HG03565 (cell line): Measurements from ENCODE around the gene OS9.
"Not testable (repeated sequence)": the region's sequence is repeated elsewhere in the genome, so short reads cannot be mapped to it uniquely, and the experiment has no call there.

Experiments used
- ATAC-seq: cut with Tn5 transposase; IDR thresholded peaks from one replicate; pipeline ENCODE4 v1.9.1; 2021; ENCODE audit warnings: mild to moderate bottlenecking, moderate library complexity; ENCODE audit not compliant: unreplicated experiment

Gene OS9

GRCh38 chr12:57721846-57722608 is 28.1 kb downstream of the OS9 start:
- not testable (repeated sequence) for ATAC-seq

GRCh38 chr12:57722716-57723629 is 29.0 kb downstream of the OS9 start:
- ATAC-seq = no peak

- no peak for ATAC-seq
These were observed 29.7 kb downstream of the OS9 start for GRCh38 chr12:57723630-57723962.

- ATAC-seq = no peak
These were observed 30.3 kb downstream of the OS9 start for GRCh38 chr12:57724003-57724935.

GRCh38 chr12:57724936-57725740 is 31.2 kb downstream of the OS9 start:
- ATAC-seq = no peak

- no peak for ATAC-seq
These were observed 31.9 kb downstream of the OS9 start for GRCh38 chr12:57725851-57726150.

GRCh38 chr12:57726151-57726883 is 32.4 kb downstream of the OS9 start:
- ATAC-seq = no peak

GRCh38 chr12:57726884-57727757 is 33.2 kb downstream of the OS9 start:
- ATAC-seq = no peak

GRCh38 chr12:57727758-57728395 is 33.9 kb downstream of the OS9 start:
- no peak for ATAC-seq

GRCh38 chr12:57729321-57729844 is 35.5 kb downstream of the OS9 start:
- ATAC-seq = no peak

- no peak for ATAC-seq
These were observed 36.6 kb downstream of the OS9 start for GRCh38 chr12:57730336-57731067.

GRCh38 chr12:57731411-57732080 is 37.6 kb downstream of the OS9 start:
- ATAC-seq = no peak

GRCh38 chr12:57732270-57732669 is 38.3 kb downstream of the OS9 start:
- ATAC-seq = no peak

- no peak for ATAC-seq
These were observed 39.0 kb downstream of the OS9 start for GRCh38 chr12:57732726-57733593.

GRCh38 chr12:57733928-57734327 is 40.0 kb downstream of the OS9 start:
- ATAC-seq = no peak

GRCh38 chr12:57734591-57734990 is 40.7 kb downstream of the OS9 start:
- ATAC-seq = no peak
